Right renal pelvis (tissue), 4 donors: Measurements from ENCODE around the gene GABARAPL1. TPM values are rescaled to one million over a fixed set of nuclear protein-coding genes. Genes with fewer than 3 reads are reported as not detected.
"Not testable (repeated sequence)": the region's sequence is repeated elsewhere in the genome, so short reads cannot be mapped to it uniquely, and the experiment has no call there.

Experiments used
- DNase-seq, 4 donors: peaks; one replicate each; pipeline ENCODE4 v3.0.0-alpha.2; 2013; ENCODE audit warnings: low read depth in 4 of 4, low spot score in 3 of 4, missing footprints in 1 of 4
- polyA plus RNA-seq, 4 donors: library from polyadenylated mRNA; unstranded; fragments of 120-200 nt; gene quantifications; one replicate each; pipeline ENCODE4 v1.2.1, GENCODE V29; 2013; ENCODE audit not compliant: insufficient read length in 4 of 4

GABARAPL1 gene
- polyA plus RNA-seq, 4 donors, result 71.8 to 85.3 (median 77.1) TPM

DNA sequence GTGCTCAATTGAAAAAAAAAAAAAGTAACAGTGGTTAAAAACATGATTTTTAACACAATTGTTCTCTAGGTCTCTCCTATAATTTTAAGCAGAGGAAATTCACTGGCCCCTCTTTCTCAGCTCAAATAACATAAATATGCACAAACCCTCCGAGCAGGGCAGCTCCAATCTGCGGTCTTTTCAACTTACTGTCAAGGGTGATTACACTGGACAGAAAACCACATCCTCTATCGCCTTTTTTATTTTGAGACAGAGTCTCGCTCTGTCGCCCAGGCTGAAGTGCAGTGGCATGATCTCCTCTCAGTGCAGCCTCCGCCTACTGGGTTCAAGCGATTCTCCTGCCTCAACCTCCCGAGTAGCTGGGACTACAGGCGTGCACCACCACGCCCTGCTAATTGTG is 16.5 kb upstream of the GABARAPL1 start:
- DNase-seq, result no peak

DNA sequence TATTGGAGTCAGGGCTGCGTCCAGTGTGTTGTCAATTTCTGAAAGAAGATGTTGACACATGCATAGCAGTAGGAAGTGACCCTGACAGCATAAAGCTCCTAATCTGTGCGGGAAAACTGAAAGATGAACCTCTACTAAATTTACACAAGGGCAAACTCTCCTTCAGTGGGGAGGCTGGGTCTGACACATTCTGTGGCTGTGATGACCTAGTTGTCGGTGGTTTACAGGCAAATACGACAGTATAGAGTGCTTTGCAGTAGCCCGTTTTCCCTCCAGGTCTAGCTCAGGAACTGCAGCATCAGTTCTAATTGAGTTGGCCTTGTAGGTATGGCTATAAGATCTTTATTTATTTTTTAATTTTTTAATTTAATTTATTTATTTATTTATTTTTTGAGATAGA is 14.8 kb upstream of the GABARAPL1 start:
- DNase-seq, result no peak

DNA sequence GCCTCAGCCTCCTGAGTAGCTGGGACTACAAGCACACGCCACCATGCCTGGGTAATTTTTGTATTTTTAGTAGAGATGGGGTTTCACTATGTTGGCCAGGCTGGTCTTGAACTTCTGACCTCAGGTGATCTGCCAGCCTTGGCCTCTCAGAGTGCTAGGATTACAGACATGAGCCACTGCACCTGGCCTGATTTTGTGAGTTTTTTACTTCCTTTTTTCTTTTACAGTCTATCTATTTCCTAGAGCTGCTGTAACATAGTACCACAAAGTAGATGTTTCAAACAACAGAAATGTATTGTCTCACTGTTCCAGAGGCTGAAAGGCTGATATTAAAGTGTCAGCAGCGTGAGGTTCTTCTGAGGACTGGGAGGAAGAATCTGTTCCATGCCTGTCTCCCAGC is 8.2 kb upstream of the GABARAPL1 start:
- DNase-seq, result not testable (repeated sequence)

DNA sequence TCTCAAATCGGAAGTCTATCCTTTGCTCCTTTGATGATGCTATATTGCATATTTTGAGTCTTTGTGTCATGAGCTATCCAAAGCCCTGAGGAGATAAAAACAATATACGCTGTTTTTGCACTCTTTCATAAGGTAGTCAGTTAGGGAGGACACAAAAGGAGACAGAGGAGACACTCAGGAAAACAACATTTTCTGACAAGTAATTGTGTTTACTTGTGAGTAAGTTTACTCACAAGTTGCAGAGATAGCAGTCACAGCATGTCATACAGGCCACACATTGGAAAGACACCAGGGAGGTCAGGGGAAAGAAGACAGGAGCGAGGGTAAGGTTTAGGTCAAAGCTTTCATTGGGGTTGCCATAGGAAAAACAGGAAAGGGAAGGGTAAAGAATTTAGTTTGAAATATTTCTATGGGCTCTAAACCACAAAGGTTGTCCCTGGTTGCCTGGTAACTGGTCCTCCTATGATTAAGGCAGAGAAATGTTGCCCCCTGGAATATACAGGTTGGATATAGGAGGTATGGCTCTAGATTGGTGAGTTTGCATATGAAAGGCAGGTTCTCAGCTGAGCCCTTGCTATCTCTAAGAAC is 7.4 kb upstream of the GABARAPL1 start:
- no peak for DNase-seq

DNA sequence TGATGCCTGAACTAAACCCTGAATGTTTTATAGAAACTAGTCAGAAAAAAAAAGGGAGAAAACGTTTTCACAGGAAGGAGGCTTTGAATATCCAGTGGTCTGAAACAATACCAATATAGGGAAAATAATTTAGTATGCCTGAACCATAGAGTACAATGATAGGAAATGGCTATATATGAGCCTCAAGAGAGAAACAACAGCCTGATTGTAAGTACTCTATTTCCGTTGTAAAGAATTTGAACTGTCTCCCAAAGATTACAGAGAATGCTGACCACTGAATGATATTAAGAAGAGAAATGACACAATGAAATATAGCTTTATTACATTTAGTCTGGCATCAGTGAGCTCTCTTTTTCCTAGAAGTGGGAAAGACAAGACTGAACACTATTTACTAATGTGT is 5.5 kb upstream of the GABARAPL1 start:
- DNase-seq, result no peak

DNA sequence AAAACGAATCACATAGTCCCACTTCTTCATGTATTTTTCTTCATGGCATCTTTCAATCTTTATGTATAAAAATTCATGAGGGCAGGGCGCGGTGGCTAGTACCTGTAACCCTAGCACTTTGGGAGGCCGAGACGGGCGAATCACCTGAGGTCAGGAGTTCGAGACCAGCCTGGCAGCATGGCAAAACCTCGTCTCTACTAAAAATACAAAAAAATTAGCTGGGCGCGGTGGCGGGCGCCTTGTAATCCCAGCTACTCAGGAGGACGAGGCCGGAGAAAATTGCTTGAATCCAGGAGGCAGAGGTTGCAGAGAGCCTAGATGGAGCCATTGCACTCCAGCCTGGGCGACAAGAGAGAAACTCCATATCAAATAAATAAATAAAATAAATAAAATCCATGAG is 2.5 kb upstream of the GABARAPL1 start:
- DNase-seq, result no peak

DNA sequence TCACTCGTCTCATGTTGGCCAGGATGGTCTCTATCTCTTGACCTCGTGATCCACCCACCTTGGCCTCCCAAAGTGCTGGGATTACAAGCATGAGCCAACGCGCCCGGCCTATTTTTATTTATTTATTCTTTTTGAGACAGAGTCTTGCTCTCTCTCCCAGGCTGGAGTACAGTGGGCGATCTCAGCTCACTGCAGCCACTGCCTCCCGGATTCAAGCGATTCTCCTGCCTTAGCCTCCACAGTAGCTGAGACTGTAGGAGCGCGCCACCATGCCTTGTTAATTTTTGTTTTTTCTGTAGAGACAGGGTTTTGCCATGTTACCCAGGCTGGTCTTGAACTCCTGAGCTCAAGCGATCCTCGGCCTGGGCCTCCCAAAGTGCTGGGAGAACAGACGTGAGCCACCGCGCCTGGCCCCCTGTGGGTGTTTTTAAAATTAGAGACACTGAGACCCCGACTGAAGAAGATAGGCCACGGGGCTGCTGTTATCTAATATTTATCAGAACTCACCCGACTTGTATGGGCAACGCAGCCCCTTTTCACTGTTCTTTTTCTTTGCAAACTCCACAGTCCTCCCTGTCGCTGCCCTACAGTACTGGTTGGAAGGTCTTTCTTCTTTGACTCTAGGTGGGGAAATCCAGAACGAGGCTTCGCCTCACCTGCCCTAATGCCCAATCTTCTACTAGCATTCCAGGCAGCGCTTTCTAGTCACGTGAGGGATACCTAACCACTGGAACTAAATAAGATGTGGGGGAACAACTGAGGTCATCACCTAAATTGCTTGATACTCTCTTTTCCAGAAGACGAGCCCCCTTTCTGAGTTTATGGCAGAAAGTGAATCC is 1.4 kb upstream of the GABARAPL1 start:
- no peak for DNase-seq

DNA sequence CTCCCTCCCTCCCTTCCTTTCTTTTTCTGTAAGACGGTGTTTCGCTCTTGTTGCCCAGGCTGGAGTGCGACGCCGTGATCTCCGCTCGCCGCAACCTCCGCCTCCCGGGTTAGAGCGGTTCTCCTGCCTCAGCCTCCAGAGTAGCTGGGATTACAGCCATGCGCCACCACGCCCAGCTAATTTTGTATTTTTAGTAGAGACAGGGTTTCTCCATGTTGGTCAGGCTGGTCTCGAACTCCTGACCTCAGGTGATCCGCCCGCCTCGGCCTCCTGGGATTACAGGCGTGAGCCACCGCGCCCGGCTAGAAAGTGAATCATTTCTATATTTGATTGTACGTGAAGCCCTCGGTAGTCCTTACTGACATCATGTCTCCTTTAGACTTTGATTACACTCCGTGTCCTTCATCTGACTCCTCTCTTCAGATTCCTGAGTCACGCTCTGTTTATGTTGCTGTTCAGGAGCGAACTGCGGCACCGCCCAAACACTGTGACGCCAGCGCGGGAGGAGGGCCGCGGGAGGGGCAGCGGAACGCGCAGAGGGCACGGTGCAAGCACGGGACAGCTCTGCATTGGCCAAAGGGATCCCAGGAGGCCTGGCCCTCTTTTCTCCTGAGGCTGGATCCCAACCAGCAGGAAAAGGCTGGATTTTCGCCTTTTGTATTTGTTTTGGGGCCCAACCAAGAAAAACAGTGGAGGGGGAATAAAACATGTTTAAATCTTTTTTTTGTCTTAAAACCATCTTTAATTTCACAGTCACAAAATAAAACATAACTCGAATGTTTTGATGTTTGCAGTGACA is 538 bp upstream of the GABARAPL1 start:
- DNase-seq, result peak; percentile 84 to 90 (median 87)

DNA sequence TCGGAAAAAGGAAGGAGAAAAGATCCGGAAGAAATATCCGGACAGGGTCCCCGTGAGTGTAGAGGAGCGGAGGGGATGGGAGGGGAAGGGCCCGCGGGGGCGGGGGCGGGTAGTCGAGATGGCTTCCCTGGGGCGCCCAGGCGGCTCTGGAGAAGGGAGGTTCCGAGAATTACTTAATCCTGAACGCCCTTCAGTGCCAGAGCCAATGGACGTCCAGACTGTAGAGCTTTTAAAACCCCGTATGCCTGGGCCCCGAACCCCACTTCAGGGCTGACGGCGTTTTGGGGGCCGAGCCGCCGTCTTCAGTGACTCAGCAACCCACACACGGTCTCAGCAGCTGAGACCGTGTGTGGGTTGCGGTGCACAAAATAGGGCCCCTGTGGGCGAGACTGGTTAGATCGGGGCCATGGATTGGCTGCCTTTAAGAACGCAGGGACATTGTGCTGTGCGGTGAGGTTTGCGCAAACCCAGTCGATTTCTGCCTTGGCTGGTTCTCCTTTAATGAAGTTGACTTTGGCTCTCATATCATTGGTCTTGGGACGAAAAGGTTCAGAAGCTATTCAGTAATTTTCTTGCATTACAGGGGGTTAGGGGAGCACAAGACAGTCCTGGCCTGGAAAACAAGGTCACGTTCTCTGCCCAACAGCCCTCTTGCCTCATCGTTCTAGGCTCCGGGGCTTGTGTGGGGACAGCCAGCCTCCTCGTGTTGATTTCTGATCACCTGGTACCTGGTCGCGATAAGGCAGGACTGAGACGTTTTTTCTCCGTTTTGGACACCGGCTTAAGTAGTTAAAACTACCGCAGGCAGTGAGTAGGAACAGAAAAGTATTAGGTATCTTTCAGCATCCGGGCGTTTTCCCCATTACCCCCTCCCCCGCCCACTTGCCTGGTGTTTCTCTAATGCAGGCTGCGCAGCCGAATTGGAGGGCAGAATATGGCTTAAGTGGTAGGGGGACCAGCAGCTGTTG is 775 bp downstream of the GABARAPL1 start:
- peak; percentile 44 to 63 (median 55) for DNase-seq

DNA sequence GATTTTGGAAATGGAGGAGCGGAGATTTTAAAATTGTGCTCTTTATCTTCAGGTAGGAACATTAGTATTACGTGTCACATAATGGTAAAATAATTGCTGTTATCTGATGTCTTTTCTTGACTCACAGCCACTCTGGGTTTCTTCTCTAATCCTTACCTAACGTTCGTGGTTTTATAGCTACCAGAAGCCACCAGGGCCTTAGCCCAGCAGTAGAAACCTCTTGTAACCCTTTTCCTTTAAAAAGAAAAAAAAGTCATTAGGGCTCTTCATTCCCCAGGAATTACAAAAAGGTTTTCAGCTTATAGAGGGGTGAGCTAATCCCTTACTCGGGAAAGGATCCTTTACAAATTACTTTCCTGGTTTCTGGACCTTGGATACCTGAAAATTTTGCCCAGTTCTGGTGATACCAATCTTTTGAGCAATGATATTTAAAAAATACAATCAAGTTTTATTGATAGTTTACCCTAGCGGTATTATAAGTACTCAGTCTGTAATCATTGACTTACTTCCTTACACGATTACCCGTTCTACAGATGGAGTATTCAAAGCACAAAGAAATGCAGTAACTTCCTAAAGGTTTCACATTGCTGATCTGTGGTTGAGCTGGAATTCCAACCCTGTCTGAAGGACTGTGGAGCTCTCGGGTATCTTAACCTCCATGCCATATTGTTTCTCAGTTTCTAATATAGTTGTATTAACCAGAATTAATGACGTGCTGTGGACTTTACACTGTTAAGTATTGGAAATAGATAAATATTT is 1.6 kb downstream of the GABARAPL1 start:
- peak in 2 of 4 donors; percentile 10 to 17 for DNase-seq

DNA sequence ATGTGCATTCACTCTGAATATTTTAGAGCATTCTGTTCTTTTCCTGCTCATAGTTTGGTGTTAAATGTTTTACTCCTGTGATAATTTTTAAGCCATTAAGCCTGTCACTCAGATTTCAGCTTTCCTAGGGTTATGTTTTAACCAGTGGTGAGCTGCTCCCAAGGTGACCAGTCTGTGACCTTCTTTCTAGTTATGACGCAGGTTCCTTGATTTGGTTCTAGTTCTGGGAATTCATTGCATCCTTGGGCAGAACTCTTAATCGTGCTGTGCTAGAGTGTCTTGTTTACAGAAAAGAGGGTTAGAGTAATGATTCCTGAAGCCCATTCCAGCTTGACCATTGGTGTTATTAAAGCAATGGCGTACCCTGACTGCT is 2.2 kb downstream of the GABARAPL1 start:
- DNase-seq, result no peak

DNA sequence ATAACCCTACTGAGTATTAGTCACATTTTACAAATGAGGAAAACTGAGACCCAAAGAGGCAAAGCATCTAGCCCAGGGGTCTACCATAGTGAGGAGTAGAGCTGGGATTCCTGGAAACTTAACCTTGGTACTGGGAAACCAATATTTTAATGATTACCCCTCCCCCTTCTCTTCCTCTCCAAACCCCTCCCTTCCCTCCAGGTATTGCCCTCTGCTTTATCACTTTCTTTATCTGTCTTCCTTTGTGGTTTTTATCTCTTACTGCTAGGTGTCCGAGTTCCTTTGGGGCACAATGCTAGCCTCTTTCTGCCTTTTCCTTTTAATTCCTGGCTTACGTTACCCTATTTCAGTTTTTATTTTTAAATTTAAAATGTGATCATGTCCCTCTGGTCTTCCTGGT is 2.8 kb downstream of the GABARAPL1 start:
- DNase-seq, result no peak

DNA sequence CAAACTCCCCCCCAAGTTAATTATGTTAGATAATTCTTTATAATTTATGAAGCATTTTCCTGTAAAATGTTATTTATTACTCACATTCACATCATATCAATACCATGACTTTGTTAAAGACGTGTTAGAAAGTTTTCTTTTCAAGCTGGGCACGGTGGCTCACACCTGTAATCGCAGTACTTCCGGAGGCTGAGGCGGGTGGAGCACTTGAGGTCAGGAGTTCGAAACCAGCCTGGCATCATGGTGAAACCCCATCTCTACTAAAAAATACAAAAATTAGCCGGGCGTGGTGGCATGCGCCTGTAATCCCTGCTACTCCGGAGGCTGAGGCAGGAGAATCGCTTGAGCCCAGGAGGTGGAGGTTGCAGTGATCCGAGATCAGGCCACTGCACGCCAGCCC is 3.3 kb downstream of the GABARAPL1 start:
- not testable (repeated sequence) for DNase-seq

DNA sequence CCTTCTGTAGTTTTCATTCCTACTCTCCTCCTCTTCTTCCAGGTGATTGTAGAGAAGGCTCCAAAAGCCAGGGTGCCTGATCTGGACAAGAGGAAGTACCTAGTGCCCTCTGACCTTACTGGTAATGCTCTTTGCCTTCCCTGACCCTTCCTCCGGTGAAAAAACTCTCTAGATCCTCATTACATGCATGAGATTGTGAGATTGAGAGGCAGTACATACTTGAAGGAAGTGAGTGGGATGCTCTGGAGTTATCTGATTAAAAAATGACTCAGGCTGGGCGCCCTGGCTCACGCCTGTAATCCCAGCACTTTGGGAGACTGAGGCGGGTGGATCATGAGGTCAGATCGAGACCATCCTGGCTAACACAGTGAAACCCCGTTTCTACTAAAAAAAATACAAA is 5.3 kb downstream of the GABARAPL1 start:
- DNase-seq, result no peak

DNA sequence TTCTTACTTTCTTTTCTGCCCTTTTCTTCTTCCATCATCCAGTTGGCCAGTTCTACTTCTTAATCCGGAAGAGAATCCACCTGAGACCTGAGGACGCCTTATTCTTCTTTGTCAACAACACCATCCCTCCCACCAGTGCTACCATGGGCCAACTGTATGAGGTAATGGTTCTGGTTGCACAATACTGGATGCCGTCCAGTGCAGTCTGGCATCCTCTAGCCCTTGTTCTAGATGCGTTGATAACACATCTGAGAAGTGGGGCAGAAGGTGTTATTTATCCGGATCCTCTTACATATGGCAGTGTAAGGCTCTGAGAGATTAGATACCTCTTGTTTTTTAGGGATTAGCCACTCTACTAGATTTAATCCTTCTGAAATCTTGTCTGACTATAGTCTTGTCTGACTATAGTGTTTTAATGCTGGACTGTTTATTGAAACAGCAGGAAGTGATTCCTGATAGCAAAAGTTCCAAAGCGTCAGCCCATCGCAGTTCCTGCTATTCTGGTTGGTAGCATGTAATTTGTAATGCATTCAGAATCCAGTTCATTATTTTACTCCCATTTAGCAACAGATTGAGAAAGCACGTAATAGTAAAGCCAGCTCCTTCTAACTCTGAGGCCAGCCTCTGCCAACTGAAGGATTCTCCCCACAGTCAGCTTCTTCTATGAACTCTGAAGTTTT is 7.9 kb downstream of the GABARAPL1 start:
- DNase-seq, result no peak

DNA sequence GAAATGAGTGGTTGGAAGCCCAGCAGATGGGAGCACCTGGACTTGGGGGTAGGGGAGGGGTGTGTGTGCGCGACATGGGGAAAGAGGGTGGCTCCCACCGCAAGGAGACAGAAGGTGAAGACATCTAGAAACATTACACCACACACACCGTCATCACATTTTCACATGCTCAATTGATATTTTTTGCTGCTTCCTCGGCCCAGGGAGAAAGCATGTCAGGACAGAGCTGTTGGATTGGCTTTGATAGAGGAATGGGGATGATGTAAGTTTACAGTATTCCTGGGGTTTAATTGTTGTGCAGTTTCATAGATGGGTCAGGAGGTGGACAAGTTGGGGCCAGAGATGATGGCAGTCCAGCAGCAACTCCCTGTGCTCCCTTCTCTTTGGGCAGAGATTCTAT is 9.2 kb downstream of the GABARAPL1 start:
- DNase-seq, result no peak

DNA sequence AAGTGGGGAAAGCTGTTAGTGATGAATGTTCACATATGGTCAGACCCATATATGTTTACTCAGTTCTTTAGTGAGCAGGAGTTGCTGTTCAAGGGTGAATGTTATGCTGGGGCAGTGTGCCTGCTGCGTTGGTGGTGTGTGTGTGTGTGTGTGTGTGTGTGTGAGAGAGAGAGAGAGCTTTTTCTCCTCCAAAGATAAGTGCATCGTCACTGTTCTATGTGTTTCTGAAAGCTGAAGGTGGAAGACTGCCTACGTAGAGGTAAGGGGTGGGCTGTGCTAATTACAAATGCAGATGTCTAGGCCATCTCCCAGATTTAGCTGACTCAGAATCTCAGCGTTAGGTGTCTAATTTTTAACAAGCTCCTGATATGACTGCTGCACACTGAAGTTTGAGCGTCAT is 10.5 kb downstream of the GABARAPL1 start:
- no peak for DNase-seq

DNA sequence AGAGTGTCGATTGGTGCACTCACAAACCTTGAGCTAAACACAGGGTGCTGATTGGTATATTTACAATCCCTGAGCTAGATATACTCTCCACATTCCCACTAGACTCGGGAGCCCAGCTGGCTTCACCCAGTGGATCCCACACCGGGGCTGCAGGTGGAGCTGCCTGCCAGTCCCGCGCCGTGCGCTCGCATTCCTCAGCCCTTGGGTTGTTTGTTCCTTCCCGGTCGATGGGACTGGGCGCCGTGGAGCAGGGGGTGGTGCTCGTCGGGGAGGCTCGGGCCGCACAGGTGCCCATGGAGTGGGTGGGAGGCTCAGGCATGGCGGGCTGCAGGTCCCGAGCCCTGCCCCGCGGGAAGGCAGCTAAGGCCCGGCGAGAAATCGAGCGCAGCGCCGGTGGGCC is 12.7 kb downstream of the GABARAPL1 start:
- not testable (repeated sequence) for DNase-seq

DNA sequence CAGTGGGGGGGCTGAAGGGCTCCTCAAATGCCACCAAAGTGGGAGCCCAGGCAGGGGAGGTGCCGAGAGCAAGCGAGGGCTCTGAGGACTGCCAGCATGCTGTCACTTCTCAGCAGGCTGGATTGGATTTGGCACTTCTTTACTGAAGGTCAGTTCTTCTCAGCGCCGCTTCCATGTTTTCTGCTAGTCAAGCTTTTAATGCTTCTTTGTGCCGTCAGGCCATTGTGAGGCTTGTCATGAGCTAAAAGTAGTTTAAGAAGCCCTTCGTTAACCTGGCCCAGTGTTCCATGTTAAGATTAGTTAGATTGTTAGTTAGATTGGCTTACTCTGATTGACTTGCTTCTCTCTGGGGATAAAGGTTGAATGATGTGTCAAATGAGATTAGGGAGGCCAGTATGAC is 13.4 kb downstream of the GABARAPL1 start:
- DNase-seq, result no peak
